Caco-2 (cell line): ENCODE measurements around the gene MBNL2. TPM values are rescaled to one million over a fixed set of nuclear protein-coding genes. Genes with fewer than 3 reads are reported as not detected.

Source experiments
- BruUV-seq: library from RNA; stranded (reverse); fragments of 400-500 nt; replicated peaks from 2 replicates; lab custom pipeline; 2021; lab: Mats Ljungman, UMichigan
- CTCF ChIA-PET: fragments of 300-600 bp; sonication (Branson Sonifier 250); formaldehyde crosslinking; loops from one replicate; lab custom pipeline; 2022; ENCODE audit warnings: antibody characterized with exemption; lab: Charles Lee
- POLR2A ChIA-PET: fragments of 300-600 bp; sonication (Branson Sonifier 250); formaldehyde crosslinking; loops from one replicate; lab custom pipeline; 2022; ENCODE audit warnings: antibody characterized with exemption; lab: Charles Lee
- DNase-seq, 2 experiments: peaks; one replicate each; pipeline versions ENCODE4 v3.0.0 to v3.0.0-alpha.2; 2020 to 2022
- H3K27me3 ChIP-seq: replicated peaks from 2 replicates; pipeline ENCODE4 v1.6.0; 2011; ENCODE audit warnings: low read length; ENCODE audit not compliant: control insufficient read depth, insufficient read depth
- H3K36me3 ChIP-seq: 2 replicates; pipeline ENCODE4 v1.5.1; 2011; ENCODE audit warnings: low read length; ENCODE audit not compliant: control insufficient read depth, insufficient read depth
- H3K4me1 ChIP-seq: fragments of 250-450 bp; sonication (Bioruptor Pico); 2 replicates; pipeline ENCODE4 v1.5.1; 2020; ENCODE audit warnings: mild to moderate bottlenecking
- H3K4me3 ChIP-seq: 2 replicates; pipeline ENCODE4 v1.5.1; 2011; ENCODE audit warnings: low read depth, mild to moderate bottlenecking, control low read depth, low read length
- H3K9me3 ChIP-seq: fragments of 250-450 bp; sonication (Bioruptor Pico); 2 replicates; pipeline ENCODE4 v1.5.1; 2020; ENCODE audit warnings: mild to moderate bottlenecking, moderate library complexity
- H3K27ac Mint-ChIP-seq: one replicate; pipeline ENCODE4 v1.8.0; 2022; ENCODE audit warnings: mixed read lengths; ENCODE audit not compliant: unreplicated experiment
- H3K27me3 Mint-ChIP-seq: one replicate; pipeline ENCODE4 v1.8.0; 2022; ENCODE audit warnings: mixed read lengths; ENCODE audit not compliant: insufficient read depth, unreplicated experiment
- H3K36me3 Mint-ChIP-seq: one replicate; pipeline ENCODE4 v1.8.0; 2022; ENCODE audit warnings: mild to moderate bottlenecking, mixed read lengths; ENCODE audit not compliant: insufficient read depth, unreplicated experiment
- H3K4me1 Mint-ChIP-seq: one replicate; pipeline ENCODE4 v1.8.0; 2022; ENCODE audit warnings: low read depth, mixed read lengths; ENCODE audit not compliant: unreplicated experiment
- H3K4me3 Mint-ChIP-seq: one replicate; pipeline ENCODE4 v1.8.0; 2022; ENCODE audit warnings: mild to moderate bottlenecking, moderate library complexity, mixed read lengths; ENCODE audit not compliant: unreplicated experiment
- H3K9me3 Mint-ChIP-seq: one replicate; pipeline ENCODE4 v1.8.0; 2022; ENCODE audit warnings: mixed read lengths; ENCODE audit not compliant: unreplicated experiment
- CTCF ChIP-seq, 2 experiments: fragments of 200-600 bp in 1 of 2; IDR thresholded peaks; 1 replicate in 1 of 2; 2 replicates in 1 of 2; pipeline versions ENCODE4 v1.5.1 to v1.8.0; 2011 to 2022; ENCODE audit warnings: antibody characterized with exemption in 1 of 2, control low read depth in 1 of 2, inconsistent platforms in 1 of 2, low read depth in 1 of 2, low read length in 1 of 2, mild to moderate bottlenecking in 1 of 2, moderate library complexity in 1 of 2; ENCODE audit not compliant: insufficient read depth in 1 of 2, severe bottlenecking in 1 of 2, unreplicated experiment in 1 of 2
- intact Hi-C: fragments of 100-400 bp; cut with micrococcal nuclease; formaldehyde crosslinking; loops from one replicate; pipeline ENCODE4 v1.10.0; 2022; ENCODE audit not compliant: unreplicated experiment
- total RNA-seq: library from RNA; stranded (reverse); gene quantifications from 2 replicates; pipeline ENCODE4 v1.2.3, GENCODE V29; 2022

Gene MBNL2
- total RNA-seq, 1 experiment from 2014 or later, result 41.6 TPM

DNA sequence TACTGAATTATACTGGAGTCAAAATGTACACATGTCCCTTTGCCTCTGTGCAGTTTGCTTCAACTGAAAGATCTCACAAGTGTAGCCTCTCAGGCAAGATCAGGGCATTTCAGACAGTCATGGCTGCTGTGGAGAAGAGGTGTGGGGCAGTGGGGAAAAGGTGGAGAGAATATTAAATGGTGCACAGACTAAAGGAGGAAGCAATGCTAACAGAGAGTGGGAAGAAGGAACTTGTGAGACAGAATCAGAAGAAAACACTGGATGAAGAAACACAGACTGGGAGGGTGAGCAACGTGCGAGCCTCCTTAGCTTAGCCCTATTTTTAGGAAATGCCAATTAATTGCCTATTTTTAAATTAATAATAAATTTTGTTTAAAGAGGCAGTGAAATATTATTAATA, 162.2 kb downstream of the MBNL2 start:
- peaks cover 35% of the 10 kb centered on the region for H3K36me3 Mint-ChIP-seq
- no TSS peak for BruUV-seq
- DNase-seq, result no peak
- no peaks in the 10 kb centered on the region for H3K4me1 Mint-ChIP-seq
- Histone ChIP-seq H3K27me3 (no peaks in the 10 kb centered on the region), H3K36me3 (no peaks in the 10 kb centered on the region; the same call in none of the 2 replicates), H3K4me3 (no peak overlapping the region), H3K4me1 (no peaks in the 10 kb centered on the region), H3K9me3 (no peaks in the 10 kb centered on the region)
- no peak overlapping the region for H3K27ac Mint-ChIP-seq
- no peak overlapping the region for H3K4me3 Mint-ChIP-seq
- intact Hi-C loops, result no loop called here
- H3K27me3 Mint-ChIP-seq, result no peaks in the 10 kb centered on the region
- no peaks in the 10 kb centered on the region for H3K9me3 Mint-ChIP-seq
- POLR2A ChIA-PET, result no interaction called here
- TF ChIP-seq CTCF (IDR thresholded peaks at IDR 0.05; ENCODE audit: insufficient read depth in 1 of 2, low read depth in 1 of 2, low read length in 1 of 2, severe bottlenecking in 1 of 2, unreplicated experiment in 1 of 2), result no peak
- CTCF ChIA-PET, result no interaction called here

GRCh38 chr13:97385146-97385545, 163.0 kb downstream of the MBNL2 start:
- Histone ChIP-seq H3K27me3 (no peaks in the 10 kb centered on the region), H3K4me3 (no peak overlapping the region), H3K36me3 (no peaks in the 10 kb centered on the region; the same call in none of the 2 replicates), H3K4me1 (no peaks in the 10 kb centered on the region), H3K9me3 (no peaks in the 10 kb centered on the region)
- BruUV-seq, result no TSS peak
- Mint-ChIP-seq H3K36me3 (peaks cover 35% of the 10 kb centered on the region), H3K9me3 (no peaks in the 10 kb centered on the region), H3K4me3 (no peak overlapping the region), H3K4me1 (no peaks in the 10 kb centered on the region), H3K27me3 (no peaks in the 10 kb centered on the region), H3K27ac (no peak overlapping the region)
- no peak for TF ChIP-seq CTCF (IDR thresholded peaks at IDR 0.05; ENCODE audit: insufficient read depth in 1 of 2, low read depth in 1 of 2, low read length in 1 of 2, severe bottlenecking in 1 of 2, unreplicated experiment in 1 of 2)
- intact Hi-C loops, result no loop called here
- DNase-seq, result no peak
- POLR2A ChIA-PET, result no interaction called here
- CTCF ChIA-PET, result no interaction called here

GRCh38 chr13:97385854-97386253, 163.7 kb downstream of the MBNL2 start:
- ChIA-PET CTCF (no interaction called here), POLR2A (no interaction called here)
- H3K4me3 Mint-ChIP-seq, result no peak overlapping the region
- Histone ChIP-seq H3K4me3 (no peak overlapping the region), H3K4me1 (peaks cover under 1% of the 10 kb centered on the region), H3K9me3 (no peaks in the 10 kb centered on the region), H3K27me3 (no peaks in the 10 kb centered on the region), H3K36me3 (no peaks in the 10 kb centered on the region; the same call in none of the 2 replicates)
- BruUV-seq, result no TSS peak
- intact Hi-C loops, result no loop called here
- H3K36me3 Mint-ChIP-seq, result peaks cover 35% of the 10 kb centered on the region
- no peak for DNase-seq
- H3K27me3 Mint-ChIP-seq, result no peaks in the 10 kb centered on the region
- no peaks in the 10 kb centered on the region for H3K9me3 Mint-ChIP-seq
- no peak for TF ChIP-seq CTCF (IDR thresholded peaks at IDR 0.05; ENCODE audit: insufficient read depth in 1 of 2, low read depth in 1 of 2, low read length in 1 of 2, severe bottlenecking in 1 of 2, unreplicated experiment in 1 of 2)
- no peak overlapping the region for H3K27ac Mint-ChIP-seq
- no peaks in the 10 kb centered on the region for H3K4me1 Mint-ChIP-seq
